Suprapubic skin (tissue), 4 donors: ENCODE measurements around the gene CDK4.

Experiments used
- CTCF ChIP-seq, 2 donors: fragments of 200-600 bp in 1 of 2; fragments of 450-650 bp in 1 of 2; sonication (generic) in 1 of 2; IDR thresholded peaks; one replicate each; pipeline ENCODE4 v1.5.1; 2016 to 2019; ENCODE audit warnings: antibody characterized with exemption in 2 of 2, mild to moderate bottlenecking in 1 of 2, moderate library complexity in 1 of 2
- EP300 ChIP-seq: sonication (generic); formaldehyde crosslinking; IDR thresholded peaks from one replicate; pipeline ENCODE4 v1.6.1; 2017; ENCODE audit warnings: antibody characterized with exemption
- POLR2AphosphoS5 ChIP-seq, 3 donors: sonication (generic); formaldehyde crosslinking; IDR thresholded peaks; one replicate each; pipeline ENCODE4 v1.6.1; 2017; ENCODE audit warnings: antibody characterized with exemption in 3 of 3

- no peak for TF ChIP-seq EP300
- TF ChIP-seq CTCF (IDR thresholded peaks at IDR 0.05): no peak
- no peak for TF ChIP-seq POLR2AphosphoS5 (IDR thresholded peaks at IDR 0.05)
Observed at GRCh38 chr12:57738661-57739237, 13.4 kb downstream of the CDK4 start, which contains the start of gene AGAP2.
